ENCODE data around the gene TSHZ2.

Gene TSHZ2

GRCh38 chr20:53100476-53100911, 128.3 kb downstream of the TSHZ2 start:
- no peak overlapping the region for H3K4me3 ChIP-seq (ENCODE audit: extremely low read depth, insufficient read depth, low read length, poor library complexity, severe bottlenecking)
- no peaks in the 10 kb centered on the region for H3K4me1 ChIP-seq (ENCODE audit: control insufficient read depth, insufficient read depth, low read length, poor library complexity, severe bottlenecking)
- H3K9me3 ChIP-seq (ENCODE audit: control insufficient read depth, low read length): no peaks in the 10 kb centered on the region
- 75 to 100% methylated on average over 1 of the region's 3 CpGs for WGBS, 2 experiments (ENCODE audit: insufficient coverage in 2 of 2)
- H3K27ac ChIP-seq (ENCODE audit: low read depth, low read length, severe bottlenecking): peak overlapping the region; percentile 19
- no peaks in the 10 kb centered on the region for H3K36me3 ChIP-seq (ENCODE audit: control insufficient read depth, insufficient read depth, low read length)

DNA sequence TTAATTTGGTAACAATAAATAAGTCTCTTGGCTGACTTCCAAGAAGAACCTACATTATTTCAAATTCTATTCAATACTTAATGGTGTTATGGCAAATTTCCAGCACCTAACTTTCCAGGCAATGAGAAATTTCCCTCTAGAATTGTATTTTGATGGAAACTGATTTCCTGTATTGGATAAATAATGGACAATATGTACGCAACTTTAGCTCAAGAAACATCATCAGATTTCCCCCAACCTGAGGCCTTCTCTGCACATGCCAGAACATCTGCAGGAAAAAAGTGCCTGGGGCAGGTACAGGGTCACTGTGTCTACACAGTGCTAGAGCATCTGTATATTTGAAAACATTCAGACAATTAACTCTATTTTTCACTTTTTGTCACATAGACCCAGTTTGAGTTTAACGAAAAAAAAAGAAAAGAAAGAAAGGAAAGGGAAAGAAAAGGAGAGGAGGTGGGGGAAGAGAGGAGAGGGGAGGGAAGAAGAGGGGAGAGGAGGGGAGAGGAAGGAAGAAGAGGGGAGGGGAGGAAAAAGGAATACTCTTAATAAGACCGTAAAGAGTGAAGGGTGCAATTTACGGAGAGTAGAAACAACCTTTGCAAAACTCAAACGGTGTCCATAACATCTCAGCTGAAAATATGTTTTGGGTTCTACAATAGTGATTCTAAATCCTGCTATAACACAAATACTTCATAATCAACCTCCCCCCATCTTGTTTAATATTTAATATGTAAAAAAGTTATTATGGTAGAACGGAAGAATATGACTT, 130.0 kb downstream of the TSHZ2 start:
- Histone ChIP-seq H3K27ac (ENCODE audit: low read depth, low read length, severe bottlenecking) (no peak overlapping the region), H3K9me3 (ENCODE audit: control insufficient read depth, low read length) (no peaks in the 10 kb centered on the region), H3K36me3 (ENCODE audit: control insufficient read depth, insufficient read depth, low read length) (no peaks in the 10 kb centered on the region), H3K4me1 (ENCODE audit: control insufficient read depth, insufficient read depth, low read length, poor library complexity, severe bottlenecking) (no peaks in the 10 kb centered on the region), H3K4me3 (ENCODE audit: extremely low read depth, insufficient read depth, low read length, poor library complexity, severe bottlenecking) (no peak overlapping the region)
- WGBS, 2 experiments (ENCODE audit: insufficient coverage in 2 of 2): 14% methylated on average over 1 of the region's 6 CpGs; no CpG with 5 or more reads in 1 of the 2 experiments

- Histone ChIP-seq H3K9me3 (ENCODE audit: control insufficient read depth, low read length) (no peaks in the 10 kb centered on the region), H3K4me1 (ENCODE audit: control insufficient read depth, insufficient read depth, low read length, poor library complexity, severe bottlenecking) (no peaks in the 10 kb centered on the region), H3K36me3 (ENCODE audit: control insufficient read depth, insufficient read depth, low read length) (no peaks in the 10 kb centered on the region), H3K27ac (ENCODE audit: low read depth, low read length, severe bottlenecking) (no peak overlapping the region), H3K4me3 (ENCODE audit: extremely low read depth, insufficient read depth, low read length, poor library complexity, severe bottlenecking) (no peak overlapping the region)
- WGBS, 2 experiments (ENCODE audit: insufficient coverage in 2 of 2): no CpG with 5 or more reads among the region's 1 CpG
These were observed 131.0 kb downstream of the TSHZ2 start for GRCh38 chr20:53103124-53103523.

- H3K4me1 ChIP-seq (ENCODE audit: control insufficient read depth, insufficient read depth, low read length, poor library complexity, severe bottlenecking): no peaks in the 10 kb centered on the region
- 90 to 95% methylated on average over 5 of the region's 7 CpGs for WGBS, 2 experiments (ENCODE audit: insufficient coverage in 2 of 2)
- no peak overlapping the region for H3K27ac ChIP-seq (ENCODE audit: low read depth, low read length, severe bottlenecking)
- no peaks in the 10 kb centered on the region for H3K36me3 ChIP-seq (ENCODE audit: control insufficient read depth, insufficient read depth, low read length)
- H3K4me3 ChIP-seq (ENCODE audit: extremely low read depth, insufficient read depth, low read length, poor library complexity, severe bottlenecking): no peak overlapping the region
- H3K9me3 ChIP-seq (ENCODE audit: control insufficient read depth, low read length): no peaks in the 10 kb centered on the region
These were observed 132.7 kb downstream of the TSHZ2 start for GRCh38 chr20:53104884-53105283.

DNA sequence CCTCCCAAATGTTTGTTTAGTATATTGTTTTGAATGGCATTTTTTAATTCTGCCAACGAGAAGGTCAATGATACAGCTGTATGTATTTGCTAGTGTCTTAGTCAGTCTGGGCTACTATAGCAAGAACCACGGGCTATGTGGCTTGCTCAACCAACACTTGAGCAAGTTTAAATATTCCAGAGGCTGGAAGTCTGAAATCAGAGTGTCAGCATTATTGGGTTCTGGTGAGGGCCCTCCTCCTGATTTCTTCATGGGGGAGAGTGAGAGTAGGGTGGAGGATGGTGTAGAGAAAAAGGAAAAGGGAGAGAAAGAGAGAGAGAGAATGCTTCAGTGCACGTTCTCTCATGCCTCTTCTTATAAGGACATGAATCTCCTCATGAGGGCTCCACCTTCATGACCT, 144.6 kb downstream of the TSHZ2 start:
- Histone ChIP-seq H3K4me1 (ENCODE audit: control insufficient read depth, insufficient read depth, low read length, poor library complexity, severe bottlenecking) (no peaks in the 10 kb centered on the region), H3K36me3 (ENCODE audit: control insufficient read depth, insufficient read depth, low read length) (no peaks in the 10 kb centered on the region), H3K4me3 (ENCODE audit: extremely low read depth, insufficient read depth, low read length, poor library complexity, severe bottlenecking) (no peak overlapping the region), H3K27ac (ENCODE audit: low read depth, low read length, severe bottlenecking) (no peak overlapping the region), H3K9me3 (ENCODE audit: control insufficient read depth, low read length) (no peaks in the 10 kb centered on the region)
- 92 to 95% methylated on average over 2 of the region's 3 CpGs for WGBS, 2 experiments (ENCODE audit: insufficient coverage in 2 of 2)

GRCh38 chr20:53122853-53123252, 150.7 kb downstream of the TSHZ2 start:
- H3K36me3 ChIP-seq (ENCODE audit: control insufficient read depth, insufficient read depth, low read length): no peaks in the 10 kb centered on the region
- no peaks in the 10 kb centered on the region for H3K9me3 ChIP-seq (ENCODE audit: control insufficient read depth, low read length)
- H3K27ac ChIP-seq (ENCODE audit: low read depth, low read length, severe bottlenecking): no peak overlapping the region
- 83 to 86% methylated on average over 2 to 3 of the region's 4 CpGs for WGBS, 2 experiments (ENCODE audit: insufficient coverage in 2 of 2)
- peaks cover 4% of the 10 kb centered on the region for H3K4me1 ChIP-seq (ENCODE audit: control insufficient read depth, insufficient read depth, low read length, poor library complexity, severe bottlenecking)
- H3K4me3 ChIP-seq (ENCODE audit: extremely low read depth, insufficient read depth, low read length, poor library complexity, severe bottlenecking): no peak overlapping the region

- peaks cover 4% of the 10 kb centered on the region for H3K4me1 ChIP-seq (ENCODE audit: control insufficient read depth, insufficient read depth, low read length, poor library complexity, severe bottlenecking)
- no peaks in the 10 kb centered on the region for H3K9me3 ChIP-seq (ENCODE audit: control insufficient read depth, low read length)
- H3K27ac ChIP-seq (ENCODE audit: low read depth, low read length, severe bottlenecking): no peak overlapping the region
- 100% methylated on average over 3 of the region's 3 CpGs for WGBS, 2 experiments (ENCODE audit: insufficient coverage in 2 of 2)
- H3K36me3 ChIP-seq (ENCODE audit: control insufficient read depth, insufficient read depth, low read length): no peaks in the 10 kb centered on the region
- H3K4me3 ChIP-seq (ENCODE audit: extremely low read depth, insufficient read depth, low read length, poor library complexity, severe bottlenecking): no peak overlapping the region
These were observed 152.0 kb downstream of the TSHZ2 start for GRCh38 chr20:53124075-53124551.

DNA sequence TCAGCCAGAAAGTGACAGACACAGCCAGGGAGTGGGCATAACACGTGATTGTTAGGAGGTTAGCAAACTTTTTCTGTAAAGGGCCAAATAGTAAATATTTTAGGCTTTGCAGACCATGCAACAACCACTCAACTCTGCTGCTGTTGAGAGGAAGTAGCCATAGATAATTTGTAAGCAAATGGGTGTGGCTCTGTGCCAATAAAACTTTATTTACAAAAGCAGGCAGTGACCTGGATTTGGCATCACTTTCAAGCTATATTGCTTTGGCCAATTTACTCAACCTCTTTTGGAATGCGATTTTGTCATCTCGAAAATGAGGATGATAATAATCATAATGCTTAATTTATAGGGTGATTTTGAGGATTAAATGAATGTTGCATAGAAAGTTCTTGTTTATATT, 152.6 kb downstream of the TSHZ2 start:
- no peaks in the 10 kb centered on the region for H3K9me3 ChIP-seq (ENCODE audit: control insufficient read depth, low read length)
- H3K27ac ChIP-seq (ENCODE audit: low read depth, low read length, severe bottlenecking): no peak overlapping the region
- 80% methylated on average over 1 of the region's 3 CpGs; no CpG with 5 or more reads in 1 of the 2 experiments for WGBS, 2 experiments (ENCODE audit: insufficient coverage in 2 of 2)
- H3K4me3 ChIP-seq (ENCODE audit: extremely low read depth, insufficient read depth, low read length, poor library complexity, severe bottlenecking): no peak overlapping the region
- H3K36me3 ChIP-seq (ENCODE audit: control insufficient read depth, insufficient read depth, low read length): no peaks in the 10 kb centered on the region
- peaks cover 4% of the 10 kb centered on the region for H3K4me1 ChIP-seq (ENCODE audit: control insufficient read depth, insufficient read depth, low read length, poor library complexity, severe bottlenecking)

DNA sequence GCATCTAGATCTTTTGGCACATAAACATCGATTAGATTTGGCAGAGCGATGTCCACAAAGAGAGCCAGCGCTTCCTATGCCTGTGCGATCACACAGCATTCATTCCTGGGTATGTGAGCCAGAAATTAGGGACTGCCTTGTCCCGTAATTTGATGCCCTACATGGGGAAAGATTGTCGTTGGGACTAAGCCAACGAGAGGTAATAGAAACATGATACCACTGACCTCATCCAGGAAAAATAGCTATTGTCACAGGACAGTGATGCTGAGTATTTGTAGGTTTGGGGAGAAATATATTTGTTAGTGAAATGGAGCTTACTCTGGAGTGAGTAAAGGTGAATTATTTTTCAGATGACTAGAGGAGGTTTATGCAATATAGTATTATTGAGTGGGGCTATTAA, 154.0 kb downstream of the TSHZ2 start:
- no peak overlapping the region for H3K27ac ChIP-seq (ENCODE audit: low read depth, low read length, severe bottlenecking)
- H3K4me3 ChIP-seq (ENCODE audit: extremely low read depth, insufficient read depth, low read length, poor library complexity, severe bottlenecking): no peak overlapping the region
- H3K9me3 ChIP-seq (ENCODE audit: control insufficient read depth, low read length): no peaks in the 10 kb centered on the region
- no peaks in the 10 kb centered on the region for H3K36me3 ChIP-seq (ENCODE audit: control insufficient read depth, insufficient read depth, low read length)
- H3K4me1 ChIP-seq (ENCODE audit: control insufficient read depth, insufficient read depth, low read length, poor library complexity, severe bottlenecking): peaks cover 4% of the 10 kb centered on the region
- 70 to 90% methylated on average over 5 to 7 of the region's 7 CpGs for WGBS, 2 experiments (ENCODE audit: insufficient coverage in 2 of 2)

- H3K36me3 ChIP-seq (ENCODE audit: control insufficient read depth, insufficient read depth, low read length): no peaks in the 10 kb centered on the region
- H3K4me3 ChIP-seq (ENCODE audit: extremely low read depth, insufficient read depth, low read length, poor library complexity, severe bottlenecking): no peak overlapping the region
- 88 to 100% methylated on average over 1 of the region's 2 CpGs for WGBS, 2 experiments (ENCODE audit: insufficient coverage in 2 of 2)
- no peak overlapping the region for H3K27ac ChIP-seq (ENCODE audit: low read depth, low read length, severe bottlenecking)
- H3K4me1 ChIP-seq (ENCODE audit: control insufficient read depth, insufficient read depth, low read length, poor library complexity, severe bottlenecking): peaks cover 4% of the 10 kb centered on the region
- no peaks in the 10 kb centered on the region for H3K9me3 ChIP-seq (ENCODE audit: control insufficient read depth, low read length)
These were observed 154.9 kb downstream of the TSHZ2 start for GRCh38 chr20:53127027-53127426.

DNA sequence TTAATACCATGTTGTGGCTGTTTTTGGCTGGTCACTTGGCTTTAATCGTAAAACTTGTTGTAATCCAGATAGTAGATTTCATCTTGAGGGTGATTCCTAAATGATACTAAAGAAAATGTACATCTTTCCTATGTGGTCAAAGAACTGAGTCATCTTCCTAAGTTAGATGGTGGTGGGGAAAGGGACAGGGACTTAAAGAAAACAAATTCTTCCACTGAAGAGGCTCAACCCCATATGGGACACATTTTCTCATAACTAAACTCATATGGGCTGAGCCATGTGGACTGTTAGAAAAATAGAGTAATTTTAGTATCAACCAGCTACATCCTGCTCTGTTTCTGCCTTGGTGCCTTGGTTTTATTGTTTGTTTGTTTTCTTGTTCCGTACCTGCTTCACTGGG, 155.8 kb downstream of the TSHZ2 start:
- Histone ChIP-seq H3K9me3 (ENCODE audit: control insufficient read depth, low read length) (no peaks in the 10 kb centered on the region), H3K36me3 (ENCODE audit: control insufficient read depth, insufficient read depth, low read length) (no peaks in the 10 kb centered on the region), H3K4me3 (ENCODE audit: extremely low read depth, insufficient read depth, low read length, poor library complexity, severe bottlenecking) (no peak overlapping the region), H3K4me1 (ENCODE audit: control insufficient read depth, insufficient read depth, low read length, poor library complexity, severe bottlenecking) (peaks cover 4% of the 10 kb centered on the region), H3K27ac (ENCODE audit: low read depth, low read length, severe bottlenecking) (no peak overlapping the region)
- 80% methylated on average over 1 of the region's 2 CpGs; no CpG with 5 or more reads in 1 of the 2 experiments for WGBS, 2 experiments (ENCODE audit: insufficient coverage in 2 of 2)
